MV-4-11 (cell line): ENCODE results near the gene DOK1.
"Not testable (repeated sequence)": the region's sequence is repeated elsewhere in the genome, so short reads cannot be mapped to it uniquely, and the experiment has no call there.

ENCODE experiments used
- DNase-seq: peaks from one replicate; lab custom pipeline; 2025; lab: John Stamatoyannopoulos, UW

The DOK1 gene

DNA sequence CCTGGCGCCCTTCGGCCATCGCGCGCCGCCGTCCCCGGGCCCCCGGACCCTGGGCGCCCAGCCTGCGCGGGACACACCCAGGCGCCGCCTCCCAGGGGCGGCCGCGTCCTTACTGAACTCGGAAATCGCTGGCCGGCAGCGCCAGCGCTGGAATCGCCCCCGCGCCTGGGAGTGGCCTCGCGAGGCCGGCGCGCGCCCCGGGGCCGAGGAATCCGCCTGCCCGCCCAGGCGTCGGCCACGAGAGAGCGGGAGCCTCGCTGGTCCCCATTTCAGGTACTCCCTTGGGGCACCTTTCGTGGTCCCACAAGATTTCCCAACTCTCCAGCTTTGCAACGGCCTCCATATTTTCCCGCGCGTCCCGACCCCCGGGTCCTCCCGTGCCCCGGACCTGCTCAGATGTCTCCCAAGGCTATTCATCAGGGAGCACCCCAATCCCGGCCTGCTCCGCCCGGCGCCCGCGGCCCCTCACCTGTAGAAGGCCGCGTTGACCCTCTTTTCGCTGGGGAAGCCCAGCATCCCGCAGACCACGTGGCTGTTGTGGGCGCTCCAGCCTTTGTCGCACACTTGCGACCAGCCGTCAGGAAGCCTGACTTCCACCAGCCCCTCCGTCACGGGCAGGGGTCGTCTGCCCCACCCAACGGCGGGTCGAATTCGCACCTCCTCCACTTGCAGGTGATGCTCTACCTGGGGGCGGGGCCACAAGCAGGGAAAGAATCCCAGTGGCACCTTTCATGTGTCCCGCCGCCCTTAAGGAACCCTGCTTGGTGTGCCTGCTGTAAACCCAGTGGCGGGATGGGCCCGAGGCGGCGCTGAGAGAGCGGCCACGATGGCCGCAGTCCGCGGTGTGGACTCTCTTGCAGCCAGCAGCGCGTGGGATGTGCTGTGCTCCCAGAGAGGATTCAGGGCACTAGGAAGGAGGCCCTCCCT, 5.4 kb upstream of the DOK1 start:
- peak; percentile 24 for DNase-seq

- DNase-seq: no peak
These were observed 4.3 kb upstream of the DOK1 start for GRCh38 chr2:74550231-74550630.

GRCh38 chr2:74551530-74551929, 3.0 kb upstream of the DOK1 start:
- DNase-seq: no peak

GRCh38 chr2:74551942-74552913, 2.3 kb upstream of the DOK1 start:
- no peak for DNase-seq

DNA sequence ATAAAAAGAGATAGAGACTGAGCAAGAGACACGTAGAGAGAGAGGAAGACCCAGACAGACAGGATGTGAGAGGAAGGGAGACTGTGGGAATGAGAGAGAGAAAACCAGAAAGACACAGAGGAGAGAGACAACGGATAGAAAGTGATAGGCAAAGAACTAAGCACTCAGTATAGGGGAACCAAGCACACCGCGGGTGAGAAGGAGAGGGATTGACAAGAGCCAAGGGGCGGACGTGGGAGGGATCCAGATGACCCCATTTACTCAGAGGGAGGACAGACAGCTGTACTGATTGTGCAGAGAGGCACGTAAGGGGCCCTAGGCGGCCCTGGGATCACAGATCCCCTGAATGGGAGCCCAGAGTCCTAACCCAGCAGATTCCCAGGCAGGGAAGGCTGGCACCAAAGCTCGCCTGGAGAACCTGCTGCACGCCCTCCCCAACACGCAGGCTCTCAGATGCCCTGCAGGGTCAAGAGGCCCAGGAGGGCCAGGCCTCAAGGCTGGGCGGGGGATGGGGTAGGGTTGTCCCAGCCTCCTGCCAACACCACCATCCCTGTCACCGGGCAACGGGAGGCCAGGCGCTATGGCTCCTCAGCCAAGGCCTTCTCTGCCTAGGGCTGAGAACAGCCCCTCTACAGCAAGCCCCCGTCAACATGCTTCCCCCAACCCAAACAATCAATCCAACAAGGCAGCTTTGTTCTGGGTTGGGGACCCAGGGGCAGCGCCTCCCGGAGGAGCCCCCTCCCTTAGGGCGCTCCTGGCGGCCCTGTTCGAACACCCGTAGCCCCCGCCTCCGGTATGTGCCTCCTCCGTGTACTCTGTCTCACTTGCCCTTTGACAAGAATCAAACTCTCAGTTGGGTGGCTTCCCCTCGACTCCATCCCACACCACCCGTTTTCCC, 1.4 kb upstream of the DOK1 start:
- DNase-seq: no peak

- peak; percentile 23 for DNase-seq
These were observed 456 bp downstream of the DOK1 start for GRCh38 chr2:74554820-74555531.

DNA sequence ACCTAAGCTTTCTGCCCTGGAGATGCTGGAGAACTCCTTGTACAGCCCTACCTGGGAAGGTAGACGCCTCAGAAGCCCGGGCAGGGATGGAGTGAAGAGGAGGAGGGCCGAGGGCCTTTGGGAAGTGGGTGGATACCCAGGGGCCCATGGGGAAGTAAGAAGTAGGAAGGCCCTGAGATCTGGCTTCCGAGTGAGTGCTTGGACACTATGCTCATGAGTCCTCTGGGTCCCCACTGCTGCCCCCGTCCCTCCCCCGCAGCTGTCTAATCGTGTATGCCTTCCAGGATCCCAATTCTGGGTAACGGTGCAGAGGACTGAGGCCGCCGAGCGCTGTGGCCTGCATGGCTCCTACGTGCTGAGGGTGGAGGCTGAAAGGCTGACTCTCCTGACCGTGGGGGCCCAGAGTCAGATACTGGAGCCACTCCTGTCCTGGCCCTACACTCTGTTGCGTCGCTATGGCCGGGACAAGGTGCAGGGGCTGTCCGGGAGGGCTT, 1.1 kb downstream of the DOK1 start:
- peak; percentile 43 for DNase-seq

DNA sequence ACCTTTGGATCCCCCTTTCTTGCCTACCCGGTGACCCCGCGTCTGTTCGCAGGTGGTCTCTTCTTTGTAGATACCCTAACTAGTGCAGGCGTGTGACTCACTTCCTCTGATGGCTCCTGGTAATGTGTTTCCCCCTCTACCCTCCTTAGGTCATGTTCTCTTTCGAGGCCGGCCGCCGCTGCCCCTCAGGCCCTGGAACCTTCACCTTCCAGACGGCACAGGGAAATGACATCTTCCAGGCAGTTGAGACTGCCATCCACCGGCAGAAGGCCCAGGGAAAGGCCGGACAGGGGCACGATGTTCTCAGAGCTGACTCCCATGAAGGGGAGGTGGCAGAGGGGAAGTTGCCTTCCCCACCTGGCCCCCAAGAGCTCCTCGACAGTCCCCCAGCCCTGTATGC, 1.6 kb downstream of the DOK1 start:
- no peak for DNase-seq

GRCh38 chr2:74556831-74557370, 2.4 kb downstream of the DOK1 start:
- DNase-seq: no peak

- no peak for DNase-seq
These were observed 4.0 kb downstream of the DOK1 start for GRCh38 chr2:74558284-74559230.

- no peak for DNase-seq
These were observed 5.4 kb downstream of the DOK1 start for GRCh38 chr2:74559912-74560311.

DNA sequence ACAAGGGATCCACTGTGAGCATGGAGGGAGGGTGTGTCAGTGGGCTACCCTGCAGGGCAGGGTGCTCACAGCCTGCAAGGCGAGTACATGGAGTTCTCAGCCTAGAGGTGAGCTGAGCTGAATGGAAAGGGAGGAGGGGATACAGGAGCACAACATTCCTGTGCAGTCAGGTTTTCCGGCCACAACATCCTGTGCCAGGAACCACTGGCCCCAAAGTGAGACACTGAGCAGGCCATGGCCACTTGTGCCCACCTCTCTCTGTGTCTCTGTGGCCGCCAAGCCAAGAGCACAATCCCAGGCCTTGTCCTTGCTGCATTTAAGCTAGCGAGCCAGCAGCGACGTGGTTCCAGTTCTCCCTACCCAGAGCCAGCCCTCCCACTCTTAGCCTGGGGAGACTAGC, 6.1 kb downstream of the DOK1 start:
- no peak for DNase-seq

DNA sequence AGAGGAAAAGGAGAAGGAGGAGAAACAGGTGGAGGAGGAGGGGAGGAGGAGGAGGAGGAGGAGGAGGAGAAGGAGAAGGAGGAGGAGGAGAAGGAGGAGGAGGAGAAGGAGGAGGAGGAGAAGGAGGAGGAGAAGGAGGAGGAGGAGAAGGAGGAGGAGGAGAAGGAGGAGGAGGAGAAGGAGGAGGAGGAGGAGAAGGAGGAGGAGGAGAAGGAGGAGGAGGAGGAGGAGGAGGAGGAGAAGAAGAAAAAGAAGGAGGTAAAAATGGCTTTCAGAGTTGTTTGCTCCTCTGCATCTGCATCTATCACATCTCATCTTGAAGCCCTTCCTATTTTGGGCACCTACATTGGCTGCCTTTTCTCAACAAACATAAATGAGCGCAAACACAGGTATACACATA, 6.5 kb downstream of the DOK1 start:
- DNase-seq: not testable (repeated sequence)

DNA sequence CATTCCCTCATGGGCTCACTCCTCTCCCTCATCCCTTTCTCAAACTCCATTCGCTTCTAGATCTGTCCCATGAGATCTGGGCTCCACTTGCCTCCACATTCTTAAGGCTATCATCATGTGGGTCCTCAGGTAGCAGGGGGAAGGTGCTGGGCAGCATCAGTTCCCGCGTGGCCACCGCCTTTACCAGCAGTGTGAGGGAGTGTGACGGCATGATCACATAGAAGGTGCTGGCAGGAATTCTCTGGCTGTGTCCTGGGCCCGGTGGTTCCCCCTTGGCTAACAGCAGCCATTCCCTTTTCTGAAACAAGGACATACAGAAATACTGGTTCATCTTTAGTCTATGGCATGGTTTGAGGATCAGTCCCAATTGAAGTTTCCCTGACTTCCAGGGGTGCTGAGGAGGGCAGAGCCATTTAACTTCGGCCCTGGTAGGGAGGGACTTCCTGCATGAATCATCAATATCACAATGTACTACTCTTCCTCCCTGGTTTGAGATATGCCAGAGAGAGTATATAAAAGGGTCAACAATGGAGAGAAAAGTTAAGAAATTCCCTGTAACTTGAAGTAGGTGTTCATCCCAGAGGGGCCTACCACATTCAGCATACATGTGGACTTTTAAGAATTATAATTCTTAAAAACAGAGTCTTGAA, 7.7 kb downstream of the DOK1 start:
- no peak for DNase-seq

DNA sequence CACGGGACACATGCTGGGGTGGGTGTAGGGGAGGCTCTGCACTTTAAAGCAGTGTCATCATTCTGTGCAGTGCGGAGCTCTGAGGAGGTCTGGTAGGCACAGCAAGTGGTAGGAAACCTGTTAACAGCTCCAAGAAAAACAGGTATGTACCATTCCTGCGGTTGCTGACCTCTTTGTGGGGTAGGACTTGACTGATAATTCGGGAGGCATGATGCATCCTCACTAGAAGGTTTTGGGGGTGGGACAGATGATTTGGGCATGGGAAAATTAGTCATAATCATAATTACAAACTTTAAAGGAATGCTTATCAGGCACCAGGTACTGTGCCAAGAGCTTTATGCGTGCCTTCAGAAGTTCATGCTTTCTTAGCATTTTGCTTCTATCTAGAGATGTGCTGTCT, 9.7 kb downstream of the DOK1 start:
- no peak for DNase-seq

DNA sequence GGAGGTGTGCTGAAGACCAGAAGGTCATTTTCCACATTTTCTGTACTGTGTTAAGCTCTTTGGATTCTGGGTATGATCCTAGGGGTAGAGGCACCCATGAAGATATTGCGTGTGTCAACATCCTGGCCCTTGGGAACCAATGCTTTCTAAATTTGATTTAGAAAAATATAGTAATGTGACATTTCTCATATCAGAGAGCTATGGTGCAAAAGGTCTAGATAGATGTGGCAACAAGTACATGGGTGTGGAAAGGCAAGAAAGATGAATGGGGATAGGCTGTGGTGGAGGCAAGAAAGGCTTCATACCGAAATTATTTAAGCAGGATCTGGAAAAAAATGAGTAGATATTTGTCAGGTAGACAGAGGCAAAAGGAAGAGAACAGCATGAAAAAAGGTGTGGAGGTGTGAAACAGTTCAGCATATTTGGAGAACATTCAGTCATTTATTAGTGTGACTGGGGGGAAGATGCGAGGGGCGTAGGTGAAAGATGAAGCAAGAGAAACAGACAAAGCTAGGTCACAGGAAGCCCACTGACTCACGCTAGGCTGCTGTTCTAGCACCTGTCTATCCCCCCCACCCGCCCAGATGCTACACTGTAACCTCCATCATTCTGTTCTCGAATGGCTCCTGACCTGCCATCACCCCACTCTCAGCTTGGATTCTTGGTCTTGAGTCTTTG, 11.7 kb downstream of the DOK1 start:
- DNase-seq: no peak

GRCh38 chr2:74566754-74567085, 12.2 kb downstream of the DOK1 start:
- DNase-seq: peak; percentile 68

- no peak for DNase-seq
These were observed 13.4 kb downstream of the DOK1 start for GRCh38 chr2:74567881-74568280.
